Measurements from ENCODE around the gene CIROP. TPM values are rescaled to one million over a fixed set of nuclear protein-coding genes. Genes with fewer than 3 reads are reported as not detected.

The CIROP gene
- total and polyA plus RNA-seq, 2 donors (not counting 1 experiment from before 2014, with no cell fraction given), result not detected

GRCh38 chr14:23137192-23137812 is 32.5 kb upstream of the CIROP start:
- Mint-ChIP-seq H3K27ac (no peak overlapping the region), H3K4me3 (no peak overlapping the region), H3K9me3 (ENCODE audit: insufficient read depth) (no peaks in the 10 kb centered on the region), H3K27me3 (no peaks in the 10 kb centered on the region), H3K4me1 (no peaks in the 10 kb centered on the region)
- ATAC-seq (ENCODE audit: low read depth), result no peak
- ChIA-PET POLR2A (no interaction called here), CTCF (interaction anchor here (0.8 kb wide), 1 partner anchor 47 kb away, joined by 3 read pairs; no protein-coding TSS in a partner anchor)
- H4K20me1 ChIP-seq (ENCODE audit: control insufficient read depth, insufficient read depth, low read length, poor library complexity, severe bottlenecking), result no peaks in the 10 kb centered on the region
- H3K79me2 ChIP-seq (ENCODE audit: control insufficient read depth, insufficient read depth, low read length), result no peaks in the 10 kb centered on the region
- H3K4me1 ChIP-seq (ENCODE audit: control insufficient read depth in 2 of 2, insufficient read depth in 2 of 2, low read length in 2 of 2), result no peaks in the 10 kb centered on the region
- H3K27ac ChIP-seq (ENCODE audit: low read length in 2 of 2), result no peak overlapping the region
- TF ChIP-seq, protein P1, sequence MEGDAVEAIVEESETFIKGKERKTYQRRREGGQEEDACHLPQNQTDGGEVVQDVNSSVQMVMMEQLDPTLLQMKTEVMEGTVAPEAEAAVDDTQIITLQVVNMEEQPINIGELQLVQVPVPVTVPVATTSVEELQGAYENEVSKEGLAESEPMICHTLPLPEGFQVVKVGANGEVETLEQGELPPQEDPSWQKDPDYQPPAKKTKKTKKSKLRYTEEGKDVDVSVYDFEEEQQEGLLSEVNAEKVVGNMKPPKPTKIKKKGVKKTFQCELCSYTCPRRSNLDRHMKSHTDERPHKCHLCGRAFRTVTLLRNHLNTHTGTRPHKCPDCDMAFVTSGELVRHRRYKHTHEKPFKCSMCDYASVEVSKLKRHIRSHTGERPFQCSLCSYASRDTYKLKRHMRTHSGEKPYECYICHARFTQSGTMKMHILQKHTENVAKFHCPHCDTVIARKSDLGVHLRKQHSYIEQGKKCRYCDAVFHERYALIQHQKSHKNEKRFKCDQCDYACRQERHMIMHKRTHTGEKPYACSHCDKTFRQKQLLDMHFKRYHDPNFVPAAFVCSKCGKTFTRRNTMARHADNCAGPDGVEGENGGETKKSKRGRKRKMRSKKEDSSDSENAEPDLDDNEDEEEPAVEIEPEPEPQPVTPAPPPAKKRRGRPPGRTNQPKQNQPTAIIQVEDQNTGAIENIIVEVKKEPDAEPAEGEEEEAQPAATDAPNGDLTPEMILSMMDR (IDR thresholded peaks at IDR 0.05), result no peak
- no peak for TF ChIP-seq EZH2 (IDR thresholded peaks at IDR 0.05; ENCODE audit: borderline replicate concordance, insufficient read depth, low read depth, low read length, poor library complexity, severe bottlenecking)
- no peak overlapping the region for H3K4me2 ChIP-seq (replicated peaks; ENCODE audit: low read depth, low read length, poor library complexity, severe bottlenecking)
- H3K9me3 ChIP-seq (ENCODE audit: control extremely low read depth in 1 of 3, control insufficient read depth in 2 of 3, insufficient read depth in 1 of 3, low read length in 2 of 3), result no peaks in the 10 kb centered on the region
- no peak overlapping the region for H2AFZ ChIP-seq (ENCODE audit: insufficient read depth, low read depth, low read length, poor library complexity, severe bottlenecking)
- no peaks in the 10 kb centered on the region for H3K36me3 ChIP-seq (replicated peaks in 1 of 2; ENCODE audit: control extremely low read depth in 1 of 2, control insufficient read depth in 1 of 2, extremely low read depth in 1 of 2, insufficient read depth in 2 of 2, low read length in 1 of 2)
- intact Hi-C loops (cut with micrococcal nuclease), result no loop called here
- DNase-seq, result no peak
- 86% methylated on average over 7 of the region's 11 CpGs for WGBS (ENCODE audit: insufficient coverage)
- no peaks in the 10 kb centered on the region for H3K27me3 ChIP-seq (replicated peaks in 1 of 4; ENCODE audit: control extremely low read depth in 1 of 4, control insufficient read depth in 3 of 4, insufficient read depth in 4 of 4, low read length in 3 of 4)
- H3K9ac ChIP-seq (ENCODE audit: low read length), result no peak overlapping the region
- no peak overlapping the region for H3K4me3 ChIP-seq (ENCODE audit: control extremely low read depth in 1 of 5, extremely low read depth in 1 of 5, insufficient read depth in 1 of 5, low read depth in 2 of 5, low read length in 4 of 5)

GRCh38 chr14:23136566-23137133 is 31.9 kb upstream of the CIROP start:
- Histone ChIP-seq H3K9ac (ENCODE audit: low read length) (no peak overlapping the region), H3K4me2 (replicated peaks; ENCODE audit: low read depth, low read length, poor library complexity, severe bottlenecking) (no peak overlapping the region), H3K4me1 (ENCODE audit: control insufficient read depth in 2 of 2, insufficient read depth in 2 of 2, low read length in 2 of 2) (no peaks in the 10 kb centered on the region), H3K27me3 (replicated peaks in 1 of 4; ENCODE audit: control extremely low read depth in 1 of 4, control insufficient read depth in 3 of 4, insufficient read depth in 4 of 4, low read length in 3 of 4) (no peaks in the 10 kb centered on the region), H2AFZ (ENCODE audit: insufficient read depth, low read depth, low read length, poor library complexity, severe bottlenecking) (no peak overlapping the region), H3K36me3 (replicated peaks in 1 of 2; ENCODE audit: control extremely low read depth in 1 of 2, control insufficient read depth in 1 of 2, extremely low read depth in 1 of 2, insufficient read depth in 2 of 2, low read length in 1 of 2) (no peaks in the 10 kb centered on the region), H3K9me3 (ENCODE audit: control extremely low read depth in 1 of 3, control insufficient read depth in 2 of 3, insufficient read depth in 1 of 3, low read length in 2 of 3) (no peaks in the 10 kb centered on the region), H3K27ac (ENCODE audit: low read length in 2 of 2) (no peak overlapping the region), H3K4me3 (ENCODE audit: control extremely low read depth in 1 of 5, extremely low read depth in 1 of 5, insufficient read depth in 1 of 5, low read depth in 2 of 5, low read length in 4 of 5) (no peak overlapping the region), H3K79me2 (ENCODE audit: control insufficient read depth, insufficient read depth, low read length) (no peaks in the 10 kb centered on the region), H4K20me1 (ENCODE audit: control insufficient read depth, insufficient read depth, low read length, poor library complexity, severe bottlenecking) (no peaks in the 10 kb centered on the region)
- Mint-ChIP-seq H3K27ac (no peak overlapping the region), H3K9me3 (ENCODE audit: insufficient read depth) (no peaks in the 10 kb centered on the region), H3K4me3 (no peak overlapping the region), H3K4me1 (no peaks in the 10 kb centered on the region), H3K27me3 (no peaks in the 10 kb centered on the region)
- ChIA-PET CTCF (interaction anchor here (1.3 kb wide), 1 partner anchor 16 kb away, joined by 4 read pairs; no protein-coding TSS in a partner anchor), POLR2A (no interaction called here)
- ATAC-seq (ENCODE audit: low read depth) (no peak), DNase-seq (no peak)
- intact Hi-C loops (cut with micrococcal nuclease), result no loop called here
- 94% methylated on average over 15 of the region's 16 CpGs for WGBS (ENCODE audit: insufficient coverage)
- TF ChIP-seq, protein P1 (IDR thresholded peaks at IDR 0.05), result no peak
- no peak for TF ChIP-seq EZH2 (IDR thresholded peaks at IDR 0.05; ENCODE audit: borderline replicate concordance, insufficient read depth, low read depth, low read length, poor library complexity, severe bottlenecking)
